ENCODE data around the gene CKMT2.

Gene CKMT2

GRCh38 chr5:81228084-81228483 is 5.0 kb upstream of the CKMT2 start:
- no peak for TF ChIP-seq ZFX (IDR thresholded peaks at IDR 0.05; ENCODE audit: borderline replicate concordance)
- TF ChIP-seq, protein P1, sequence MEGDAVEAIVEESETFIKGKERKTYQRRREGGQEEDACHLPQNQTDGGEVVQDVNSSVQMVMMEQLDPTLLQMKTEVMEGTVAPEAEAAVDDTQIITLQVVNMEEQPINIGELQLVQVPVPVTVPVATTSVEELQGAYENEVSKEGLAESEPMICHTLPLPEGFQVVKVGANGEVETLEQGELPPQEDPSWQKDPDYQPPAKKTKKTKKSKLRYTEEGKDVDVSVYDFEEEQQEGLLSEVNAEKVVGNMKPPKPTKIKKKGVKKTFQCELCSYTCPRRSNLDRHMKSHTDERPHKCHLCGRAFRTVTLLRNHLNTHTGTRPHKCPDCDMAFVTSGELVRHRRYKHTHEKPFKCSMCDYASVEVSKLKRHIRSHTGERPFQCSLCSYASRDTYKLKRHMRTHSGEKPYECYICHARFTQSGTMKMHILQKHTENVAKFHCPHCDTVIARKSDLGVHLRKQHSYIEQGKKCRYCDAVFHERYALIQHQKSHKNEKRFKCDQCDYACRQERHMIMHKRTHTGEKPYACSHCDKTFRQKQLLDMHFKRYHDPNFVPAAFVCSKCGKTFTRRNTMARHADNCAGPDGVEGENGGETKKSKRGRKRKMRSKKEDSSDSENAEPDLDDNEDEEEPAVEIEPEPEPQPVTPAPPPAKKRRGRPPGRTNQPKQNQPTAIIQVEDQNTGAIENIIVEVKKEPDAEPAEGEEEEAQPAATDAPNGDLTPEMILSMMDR (IDR thresholded peaks at IDR 0.05) = no peak
- H3K27ac ChIP-seq = no peak overlapping the region

DNA sequence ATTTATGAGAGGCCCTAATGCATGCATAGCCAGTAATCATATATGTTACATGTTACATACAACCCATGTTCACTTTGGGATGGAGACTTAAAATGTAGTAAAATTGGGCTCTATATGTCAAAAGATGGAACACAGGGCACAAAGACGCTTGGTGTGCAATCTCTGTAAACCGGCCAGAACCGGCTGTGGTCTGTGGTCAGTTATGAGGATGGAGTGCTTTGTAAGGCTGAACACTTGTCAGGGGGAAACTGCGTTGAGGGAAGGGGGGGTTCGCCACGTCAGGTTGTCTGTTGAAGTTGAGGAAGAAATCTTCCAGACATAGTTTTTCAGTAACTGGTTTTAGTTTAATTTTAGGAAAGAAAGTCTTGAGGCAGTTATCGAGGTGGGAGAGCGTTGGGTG is 2.7 kb upstream of the CKMT2 start:
- no peak for TF ChIP-seq ZFX (IDR thresholded peaks at IDR 0.05; ENCODE audit: borderline replicate concordance)
- TF ChIP-seq, protein P1 (IDR thresholded peaks at IDR 0.05) = no peak

DNA sequence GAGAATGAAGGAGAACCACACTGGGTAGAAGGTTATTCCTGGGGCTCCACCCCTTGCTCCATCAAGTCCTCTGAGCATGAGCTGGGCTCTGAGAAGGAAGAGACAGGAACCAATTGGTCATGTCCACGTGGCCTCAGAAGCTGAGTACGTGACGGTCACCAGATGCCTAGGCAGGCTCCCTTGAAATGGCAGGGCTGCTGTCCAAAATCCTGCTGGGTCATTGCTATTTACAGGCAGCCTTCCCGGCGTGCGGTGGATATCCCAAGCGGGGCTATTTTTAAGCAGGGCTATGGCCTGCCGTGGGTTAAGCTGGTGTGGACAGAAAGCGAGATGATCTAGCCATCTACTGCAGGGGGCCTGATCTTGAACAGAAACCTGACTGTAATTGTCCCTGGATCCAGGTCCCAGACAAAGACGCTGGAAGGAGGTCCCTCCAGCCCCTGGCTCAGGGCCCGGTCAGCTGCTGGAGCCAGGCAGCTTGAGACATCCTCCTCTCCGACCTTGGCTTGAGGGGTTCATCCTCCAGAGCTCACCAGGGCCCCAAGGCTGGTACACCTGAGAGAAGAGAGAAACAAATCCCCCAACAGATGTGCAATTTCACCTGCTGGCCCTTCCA is 550 bp upstream of the CKMT2 start:
- no peak for TF ChIP-seq ZFX (IDR thresholded peaks at IDR 0.05; ENCODE audit: borderline replicate concordance)
- TF ChIP-seq, protein P1 (IDR thresholded peaks at IDR 0.05) = no peak

More for the DNA sequence above, 2.7 kb upstream of the CKMT2 start:
- H3K27ac ChIP-seq = no peak overlapping the region

DNA sequence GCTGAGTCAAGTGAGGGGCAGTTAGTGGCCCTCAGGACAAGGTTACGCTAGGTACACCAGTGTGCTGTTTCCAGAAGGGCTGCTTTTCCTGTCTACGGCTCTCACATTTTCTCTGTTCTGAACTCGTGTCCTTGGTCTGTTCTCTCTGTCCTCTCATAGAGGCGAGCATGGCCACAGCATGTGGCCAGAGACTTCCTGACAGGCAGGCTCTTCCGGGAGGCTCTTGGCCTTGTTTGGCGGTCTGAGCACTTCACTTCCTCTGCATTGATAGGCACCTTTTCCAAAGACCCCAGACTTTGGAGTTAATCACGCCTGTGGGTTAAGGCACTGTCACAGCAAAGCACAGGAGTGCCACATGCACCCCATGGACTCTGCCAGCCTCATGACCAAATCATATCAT is 1.2 kb downstream of the CKMT2 start:
- no peak for TF ChIP-seq ZFX (IDR thresholded peaks at IDR 0.05; ENCODE audit: borderline replicate concordance)
- TF ChIP-seq, protein P1 (IDR thresholded peaks at IDR 0.05) = no peak
- H3K27ac ChIP-seq = no peak overlapping the region

More for the DNA sequence above, 550 bp upstream of the CKMT2 start:
- no peak overlapping the region for H3K27ac ChIP-seq

GRCh38 chr5:81234801-81235200 is 1.7 kb downstream of the CKMT2 start:
- no peak for TF ChIP-seq ZFX (IDR thresholded peaks at IDR 0.05; ENCODE audit: borderline replicate concordance)
- TF ChIP-seq, protein P1 (IDR thresholded peaks at IDR 0.05) = no peak
- H3K27ac ChIP-seq = no peak overlapping the region

DNA sequence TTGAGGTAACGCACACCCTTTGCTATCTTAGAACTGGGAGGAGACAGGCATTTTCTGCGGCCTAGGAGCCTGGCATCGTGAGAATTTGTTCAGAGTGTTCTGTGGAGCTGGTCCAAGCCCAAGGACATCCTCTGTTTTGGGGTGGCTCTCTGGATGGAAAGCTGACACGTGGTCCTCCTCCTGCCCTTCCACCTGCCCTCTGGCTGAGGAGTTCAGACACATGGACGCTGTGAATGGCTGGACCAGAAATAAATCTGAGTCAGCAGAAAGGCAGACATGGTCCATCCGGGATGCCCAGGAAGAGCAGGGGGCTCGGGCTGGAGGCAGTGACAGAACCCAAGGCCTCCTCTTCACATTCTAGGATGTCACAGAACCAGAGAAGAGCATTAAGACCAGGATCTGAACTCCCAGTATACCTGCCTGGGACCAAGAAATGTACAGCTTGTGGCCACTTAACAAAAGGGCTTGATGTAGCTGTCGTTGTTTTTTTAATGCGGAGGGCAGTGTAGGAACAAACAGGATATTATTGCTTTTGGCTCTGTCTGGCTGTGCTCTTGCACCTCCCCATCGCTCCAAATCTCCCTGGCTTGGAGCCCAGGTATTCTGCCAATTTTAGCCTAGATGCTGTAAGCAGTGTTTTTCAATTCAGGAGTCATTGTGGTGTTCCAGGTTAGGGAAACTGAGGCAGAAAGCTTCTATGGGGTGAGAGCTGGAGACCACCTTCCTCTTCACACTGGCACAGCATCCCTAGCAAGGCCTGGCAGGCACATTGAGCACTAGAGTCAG is 2.4 kb downstream of the CKMT2 start:
- TF ChIP-seq, protein P1 (IDR thresholded peaks at IDR 0.05) = no peak
- TF ChIP-seq ZFX (IDR thresholded peaks at IDR 0.05; ENCODE audit: borderline replicate concordance) = no peak
- no peak overlapping the region for H3K27ac ChIP-seq

DNA sequence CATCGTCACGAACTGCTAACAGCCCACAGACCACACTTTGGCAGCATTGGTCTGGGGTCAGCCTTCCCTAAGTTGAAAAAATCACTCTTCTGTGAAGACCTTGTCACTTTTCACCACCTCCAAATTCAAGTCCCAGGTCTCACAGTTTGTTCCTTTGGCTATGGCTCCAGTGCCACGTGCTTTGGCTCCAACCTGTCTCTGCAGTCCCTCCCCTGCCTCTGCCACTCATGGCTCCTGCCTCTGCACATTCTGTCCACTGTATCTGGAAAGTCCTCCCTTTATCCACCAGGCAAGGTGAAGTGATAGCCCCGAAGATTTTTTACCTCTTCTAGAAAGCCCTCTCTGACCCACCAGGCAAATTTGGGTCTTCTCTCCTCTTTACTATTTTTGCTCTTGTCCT is 5.3 kb downstream of the CKMT2 start:
- TF ChIP-seq, protein P1 (IDR thresholded peaks at IDR 0.05) = no peak
- no peak for TF ChIP-seq ZFX (IDR thresholded peaks at IDR 0.05; ENCODE audit: borderline replicate concordance)
- no peak overlapping the region for H3K27ac ChIP-seq

Data from 22Rv1 (cell line).